Breast epithelium (tissue), 4 donors: ENCODE data around the gene CLIP2. TPM values are rescaled to one million over a fixed set of nuclear protein-coding genes. Genes with fewer than 3 reads are reported as not detected.

Experiments
- DNase-seq, 2 donors: peaks; one replicate each; pipeline ENCODE4 v3.0.0-alpha.2; 2019; ENCODE audit warnings: low spot score in 2 of 2
- H3K27ac ChIP-seq, 2 donors: fragments of 200-600 bp; sonication (generic) in 1 of 2; one replicate each; pipeline ENCODE4 v1.5.1; 2016 to 2019; ENCODE audit warnings: mild to moderate bottlenecking in 1 of 2
- H3K27me3 ChIP-seq, 2 donors: fragments of 200-600 bp; sonication (generic) in 1 of 2; one replicate each; pipeline versions ENCODE4 v1.5.1 to v1.6.0; 2017 to 2019; ENCODE audit warnings: control low read depth in 1 of 2, mild to moderate bottlenecking in 1 of 2
- H3K36me3 ChIP-seq: fragments of 200-600 bp; one replicate; pipeline ENCODE4 v1.5.1; 2019
- H3K4me1 ChIP-seq, 2 donors: fragments of 200-600 bp; sonication (generic); one replicate each; pipeline ENCODE4 v1.5.1; 2016 to 2019; ENCODE audit warnings: control low read depth in 1 of 2
- H3K4me3 ChIP-seq, 3 donors: fragments of 200-600 bp; sonication (generic); 1 replicate in 2 of 3; 2 replicates in 1 of 3; pipeline ENCODE4 v1.5.1; 2016 to 2019; ENCODE audit warnings: mild to moderate bottlenecking in 3 of 3, moderate library complexity in 2 of 3
- H3K9me3 ChIP-seq, 2 donors: fragments of 200-600 bp; sonication (generic) in 1 of 2; one replicate each; pipeline ENCODE4 v1.5.1; 2016 to 2019; ENCODE audit warnings: control low read depth in 1 of 2
- POLR2A ChIP-seq: fragments of 450-650 bp; IDR thresholded peaks from one replicate; pipeline ENCODE4 v1.6.1; 2016; ENCODE audit warnings: antibody characterized with exemption, mild to moderate bottlenecking, moderate library complexity
- POLR2AphosphoS5 ChIP-seq, 3 donors: sonication (generic); formaldehyde crosslinking; IDR thresholded peaks; one replicate each; pipeline ENCODE4 v1.6.1; 2017; ENCODE audit warnings: antibody characterized with exemption in 3 of 3
- intact Hi-C: fragments of 100-400 bp; cut with DNase I; formaldehyde crosslinking; loops from one replicate; pipeline ENCODE4 v1.15.1; 2023; ENCODE audit warnings: low total_unique reads
- total RNA-seq, 3 donors: library from RNA; depleted of rRNA; stranded (reverse); fragments of >200 nt; gene quantifications; one replicate each; pipeline ENCODE4 v1.1.0, GENCODE V29; 2016
- TF ChIP-seq, protein P1 (sequence below), 3 donors: fragments of 450-650 bp; IDR thresholded peaks; one replicate each; pipeline ENCODE4 v1.5.1; 2016 to 2017; ENCODE audit warnings: antibody characterized with exemption in 3 of 3, mild to moderate bottlenecking in 3 of 3, moderate library complexity in 3 of 3

Gene CLIP2
- total RNA-seq, 3 donors from 2014 or later = 7.3 to 20.3 (median 13.0) TPM

DNA sequence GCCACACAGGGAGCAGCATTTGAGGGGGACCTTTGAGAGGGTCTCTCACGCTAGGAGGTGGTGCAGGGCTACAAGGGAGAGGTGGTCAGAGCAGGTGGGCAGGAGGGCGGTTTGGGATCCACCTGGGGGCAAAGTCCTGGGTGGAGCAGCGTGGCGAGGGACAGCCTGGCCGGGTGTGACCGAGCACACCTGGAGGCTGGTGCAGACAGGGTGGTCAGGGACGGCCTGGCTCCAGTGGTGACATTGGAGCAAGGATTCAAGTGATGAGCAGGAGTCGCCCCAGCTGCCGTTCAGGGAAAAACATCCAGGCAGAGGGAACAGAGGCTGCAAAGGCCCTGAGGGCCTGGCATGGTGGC, 36.0 kb downstream of the CLIP2 start:
- H3K27me3 ChIP-seq = no peaks in the 10 kb centered on the region
- intact Hi-C loops = no loop called here
- no peaks in the 10 kb centered on the region for H3K4me1 ChIP-seq
- no peaks in the 10 kb centered on the region for H3K9me3 ChIP-seq
- DNase-seq = no peak
- H3K36me3 ChIP-seq = no peaks in the 10 kb centered on the region
- no peak overlapping the region for H3K4me3 ChIP-seq
- no peak overlapping the region for H3K27ac ChIP-seq
- TF ChIP-seq, protein P1, sequence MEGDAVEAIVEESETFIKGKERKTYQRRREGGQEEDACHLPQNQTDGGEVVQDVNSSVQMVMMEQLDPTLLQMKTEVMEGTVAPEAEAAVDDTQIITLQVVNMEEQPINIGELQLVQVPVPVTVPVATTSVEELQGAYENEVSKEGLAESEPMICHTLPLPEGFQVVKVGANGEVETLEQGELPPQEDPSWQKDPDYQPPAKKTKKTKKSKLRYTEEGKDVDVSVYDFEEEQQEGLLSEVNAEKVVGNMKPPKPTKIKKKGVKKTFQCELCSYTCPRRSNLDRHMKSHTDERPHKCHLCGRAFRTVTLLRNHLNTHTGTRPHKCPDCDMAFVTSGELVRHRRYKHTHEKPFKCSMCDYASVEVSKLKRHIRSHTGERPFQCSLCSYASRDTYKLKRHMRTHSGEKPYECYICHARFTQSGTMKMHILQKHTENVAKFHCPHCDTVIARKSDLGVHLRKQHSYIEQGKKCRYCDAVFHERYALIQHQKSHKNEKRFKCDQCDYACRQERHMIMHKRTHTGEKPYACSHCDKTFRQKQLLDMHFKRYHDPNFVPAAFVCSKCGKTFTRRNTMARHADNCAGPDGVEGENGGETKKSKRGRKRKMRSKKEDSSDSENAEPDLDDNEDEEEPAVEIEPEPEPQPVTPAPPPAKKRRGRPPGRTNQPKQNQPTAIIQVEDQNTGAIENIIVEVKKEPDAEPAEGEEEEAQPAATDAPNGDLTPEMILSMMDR (IDR thresholded peaks at IDR 0.05) = no peak
- no peak for TF ChIP-seq POLR2AphosphoS5 (IDR thresholded peaks at IDR 0.05)
- TF ChIP-seq POLR2A = no peak

DNA sequence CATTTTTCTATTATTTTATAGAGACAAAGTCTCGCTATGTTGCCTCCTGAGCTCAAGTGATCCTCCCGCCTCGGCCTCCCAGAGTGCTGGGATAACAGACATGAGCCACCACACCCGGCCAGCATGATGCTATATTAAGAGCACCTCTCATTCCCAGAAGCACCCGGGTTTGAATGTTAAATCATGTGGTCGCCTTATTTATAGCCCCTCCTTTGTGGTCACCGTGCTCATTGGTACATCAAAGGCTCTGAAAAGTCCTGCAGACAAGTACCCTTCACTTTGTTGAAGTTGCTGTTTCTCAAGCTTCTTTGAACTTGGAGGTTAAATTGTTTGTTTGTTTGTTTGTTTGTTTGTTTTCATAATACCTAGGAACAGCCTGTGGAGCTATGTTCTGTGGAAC, 40.0 kb downstream of the CLIP2 start:
- H3K4me1 ChIP-seq = no peaks in the 10 kb centered on the region
- H3K36me3 ChIP-seq = no peaks in the 10 kb centered on the region
- no peak for TF ChIP-seq POLR2AphosphoS5 (IDR thresholded peaks at IDR 0.05)
- TF ChIP-seq POLR2A = no peak
- TF ChIP-seq, protein P1 (IDR thresholded peaks at IDR 0.05) = no peak
- intact Hi-C loops = no loop called here
- no peaks in the 10 kb centered on the region for H3K27me3 ChIP-seq
- no peak overlapping the region for H3K4me3 ChIP-seq
- H3K9me3 ChIP-seq = no peaks in the 10 kb centered on the region
- no peak overlapping the region for H3K27ac ChIP-seq
- DNase-seq = no peak

DNA sequence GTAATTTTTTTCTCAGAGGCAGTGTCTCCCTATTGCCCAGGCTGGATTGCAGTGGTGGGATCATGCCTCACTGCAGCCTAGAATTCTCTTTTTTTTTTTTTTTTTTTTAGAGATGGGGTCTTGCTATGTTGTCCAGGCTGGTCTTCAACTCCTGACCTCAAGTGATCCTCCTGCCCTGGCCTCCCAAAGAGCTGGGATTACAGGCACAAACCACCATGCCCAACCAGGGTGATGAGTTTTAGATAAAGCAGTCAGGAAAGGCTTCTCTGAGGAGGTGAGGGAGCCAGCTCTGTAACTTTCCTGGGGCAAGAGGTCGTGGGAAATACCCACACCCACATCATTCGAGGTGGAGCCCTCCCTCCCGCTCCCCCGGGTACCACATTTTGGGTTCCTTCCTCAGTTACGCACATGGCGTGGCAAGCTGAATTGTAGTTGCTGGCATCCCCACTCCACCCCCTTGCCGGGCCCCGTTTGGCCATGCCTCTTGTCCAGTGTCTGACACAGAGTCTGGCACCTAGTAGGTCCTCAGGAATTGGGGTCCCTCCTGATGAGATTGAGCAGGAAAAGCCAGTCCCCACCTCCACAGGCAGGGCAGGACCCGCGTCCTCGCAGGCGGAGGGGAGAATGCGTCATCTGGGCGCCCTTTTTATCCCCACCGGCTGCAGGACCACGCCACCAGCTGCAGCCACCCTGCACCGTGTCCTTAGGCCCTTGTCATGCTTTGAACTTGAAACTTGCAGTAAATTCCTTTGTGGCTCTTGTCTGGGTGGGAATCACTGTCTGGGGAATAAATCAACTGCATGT, 43.4 kb downstream of the CLIP2 start:
- TF ChIP-seq, protein P1 (IDR thresholded peaks at IDR 0.05) = no peak
- TF ChIP-seq POLR2A = no peak
- no peak for TF ChIP-seq POLR2AphosphoS5 (IDR thresholded peaks at IDR 0.05)
- H3K9me3 ChIP-seq = no peaks in the 10 kb centered on the region
- H3K27ac ChIP-seq = no peak overlapping the region
- H3K36me3 ChIP-seq = no peaks in the 10 kb centered on the region
- H3K4me1 ChIP-seq = no peaks in the 10 kb centered on the region
- no peak overlapping the region for H3K4me3 ChIP-seq
- no peak for DNase-seq
- H3K27me3 ChIP-seq = no peaks in the 10 kb centered on the region
- intact Hi-C loops = no loop called here

DNA sequence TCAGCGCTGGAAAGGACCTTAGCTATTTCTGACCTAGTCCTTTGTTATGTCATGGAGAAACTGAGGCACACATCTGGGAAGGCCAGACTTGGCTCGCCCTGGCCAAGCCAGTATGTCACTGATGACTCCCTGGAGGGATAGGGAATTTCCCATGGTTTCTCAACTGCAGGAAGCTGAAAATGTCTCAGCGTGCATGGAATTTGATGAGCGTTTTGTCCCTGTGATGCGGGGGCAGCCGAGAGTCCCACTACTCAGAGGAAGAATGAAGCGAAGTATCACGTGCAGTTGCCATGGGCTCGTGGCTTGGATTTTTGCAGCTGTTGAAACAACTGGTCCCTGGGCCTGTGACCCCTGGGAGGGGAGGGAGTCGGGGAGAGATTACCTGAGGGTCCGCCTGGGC, 44.8 kb downstream of the CLIP2 start:
- TF ChIP-seq POLR2AphosphoS5 (IDR thresholded peaks at IDR 0.05) (no peak), POLR2A (no peak)
- TF ChIP-seq, protein P1 (IDR thresholded peaks at IDR 0.05) = no peak
- no peaks in the 10 kb centered on the region for H3K9me3 ChIP-seq
- H3K27me3 ChIP-seq = no peaks in the 10 kb centered on the region
- no peak overlapping the region for H3K27ac ChIP-seq
- H3K4me3 ChIP-seq = no peak overlapping the region
- intact Hi-C loops = no loop called here
- DNase-seq = no peak
- H3K36me3 ChIP-seq = no peaks in the 10 kb centered on the region
- H3K4me1 ChIP-seq = no peaks in the 10 kb centered on the region

DNA sequence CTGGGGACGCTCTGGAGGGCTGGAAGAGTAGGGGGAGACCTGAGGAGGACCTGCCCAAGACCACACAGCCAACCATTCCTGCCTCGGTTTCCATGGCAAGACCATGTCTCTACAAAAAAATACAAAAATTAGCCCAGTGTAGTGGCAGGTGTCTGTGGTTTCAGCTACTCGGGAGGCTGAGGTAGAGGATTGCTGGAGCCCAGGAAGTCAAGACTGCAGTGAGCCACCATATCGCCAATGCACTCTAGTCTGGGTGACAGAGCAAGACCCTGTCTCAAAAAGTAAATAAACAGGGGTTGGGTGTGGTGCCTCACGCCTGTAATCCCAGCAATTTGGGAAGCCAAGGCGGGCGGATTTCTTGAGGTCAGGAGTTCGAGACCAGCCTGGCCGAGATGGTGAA, 48.7 kb downstream of the CLIP2 start:
- no peaks in the 10 kb centered on the region for H3K27me3 ChIP-seq
- no peak for DNase-seq
- no peak overlapping the region for H3K27ac ChIP-seq
- intact Hi-C loops = no loop called here
- H3K36me3 ChIP-seq = no peaks in the 10 kb centered on the region
- no peaks in the 10 kb centered on the region for H3K9me3 ChIP-seq
- TF ChIP-seq POLR2A (no peak), POLR2AphosphoS5 (IDR thresholded peaks at IDR 0.05) (no peak)
- TF ChIP-seq, protein P1 (IDR thresholded peaks at IDR 0.05) = no peak
- H3K4me1 ChIP-seq = no peaks in the 10 kb centered on the region
- no peak overlapping the region for H3K4me3 ChIP-seq
